SK-N-SH treated with all-trans-retinoic acid at 6 μM for 48 hours (cell line): ENCODE data around the gene DIP2C.

Source experiments
- ARNTL ChIP-seq: fragments of 450-650 bp; formaldehyde crosslinking; IDR thresholded peaks from 2 replicates; pipeline ENCODE4 v1.5.0; 2020; ENCODE audit warnings: low read depth, mild to moderate bottlenecking, moderate library complexity, borderline replicate concordance
- BACH2 ChIP-seq: fragments of 250-450 bp; sonication (Bioruptor Pico); IDR thresholded peaks from 2 replicates; pipeline ENCODE4 v1.9.0; 2021; ENCODE audit warnings: mild to moderate bottlenecking, borderline replicate concordance
- POU6F1 ChIP-seq: fragments of 250-450 bp; sonication (Bioruptor Pico); IDR thresholded peaks from 2 replicates; pipeline ENCODE4 v1.8.0; 2021; ENCODE audit warnings: low read depth, mild to moderate bottlenecking, moderate library complexity, borderline replicate concordance
- ZFP3 ChIP-seq: fragments of 250-450 bp; sonication (Bioruptor Pico); IDR thresholded peaks from 2 replicates; pipeline ENCODE4 v1.5.0; 2020; ENCODE audit warnings: mild to moderate bottlenecking, moderate library complexity
- ZFP30 ChIP-seq: fragments of 450-650 bp; formaldehyde crosslinking; IDR thresholded peaks from 2 replicates; pipeline ENCODE4 v1.5.0; 2022; ENCODE audit warnings: mild to moderate bottlenecking, moderate library complexity

DNA sequence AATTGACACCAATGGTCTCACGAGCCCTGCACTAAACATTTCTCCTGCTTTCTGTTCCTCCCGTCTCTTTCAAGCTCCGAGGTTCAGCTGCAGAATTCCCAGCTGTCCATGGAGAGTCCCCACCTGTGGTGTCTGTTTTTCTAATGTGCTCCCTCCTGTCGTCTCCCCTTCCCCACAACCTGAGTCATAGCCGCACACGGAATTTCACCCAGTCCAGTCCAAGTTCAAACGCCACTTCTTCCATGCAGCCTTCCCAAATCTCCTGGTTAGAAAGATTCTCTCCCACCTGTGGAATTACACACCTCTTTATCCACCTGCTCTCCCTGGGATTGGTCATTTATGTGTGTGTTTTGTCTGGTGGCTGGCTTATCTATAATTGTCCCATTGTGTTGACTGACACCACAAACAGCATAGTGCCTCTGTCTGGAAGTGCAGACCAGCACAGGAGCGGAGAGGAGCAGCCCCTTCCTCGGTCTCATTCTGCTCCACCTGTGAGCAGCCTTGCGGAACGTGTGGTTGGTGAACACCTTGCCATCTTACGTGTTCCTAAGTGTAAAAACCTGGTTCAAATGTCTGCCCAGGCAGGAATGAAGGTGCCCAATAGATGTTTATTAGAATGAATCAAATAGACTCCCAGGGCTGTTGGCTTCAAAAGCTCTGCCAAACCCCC lies 3.3 kb upstream of the DIP2C start:
- no peak for TF ChIP-seq ZFP3 (CRISPR knock-in tag)
- TF ChIP-seq ARNTL (CRISPR knock-in tag), result no peak
- no peak for TF ChIP-seq POU6F1
- TF ChIP-seq BACH2 (CRISPR knock-in tag), result no peak
- no peak for TF ChIP-seq ZFP30 (CRISPR knock-in tag)
